ENCODE measurements around the gene UBE2H. TPM values are rescaled to one million over a fixed set of nuclear protein-coding genes. Genes with fewer than 3 reads are reported as not detected.

UBE2H gene
- total RNA-seq, 4 donors from 2014 or later, result 57.2 to 92.6 (median 85.7) TPM

DNA sequence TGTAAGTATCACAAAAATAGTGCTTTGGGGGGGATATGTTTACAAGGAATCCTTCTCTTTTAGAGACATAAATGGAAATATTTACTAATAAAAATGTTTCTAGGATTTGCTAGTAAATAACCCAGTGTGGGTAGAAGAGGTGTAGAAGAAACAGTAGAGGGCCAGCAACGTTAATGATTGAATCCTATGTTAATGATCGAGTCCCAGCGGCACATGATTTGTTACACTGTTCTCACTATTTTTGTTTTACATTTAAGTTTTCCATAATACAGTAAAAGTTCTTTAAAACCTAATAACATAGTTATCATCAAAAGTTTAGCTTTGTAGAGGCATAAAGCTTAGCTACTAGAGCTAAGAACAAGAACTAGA, 66.0 kb downstream of the UBE2H start:
- no peak for DNase-seq (ENCODE audit: low spot score)
- TF ChIP-seq, protein P1, sequence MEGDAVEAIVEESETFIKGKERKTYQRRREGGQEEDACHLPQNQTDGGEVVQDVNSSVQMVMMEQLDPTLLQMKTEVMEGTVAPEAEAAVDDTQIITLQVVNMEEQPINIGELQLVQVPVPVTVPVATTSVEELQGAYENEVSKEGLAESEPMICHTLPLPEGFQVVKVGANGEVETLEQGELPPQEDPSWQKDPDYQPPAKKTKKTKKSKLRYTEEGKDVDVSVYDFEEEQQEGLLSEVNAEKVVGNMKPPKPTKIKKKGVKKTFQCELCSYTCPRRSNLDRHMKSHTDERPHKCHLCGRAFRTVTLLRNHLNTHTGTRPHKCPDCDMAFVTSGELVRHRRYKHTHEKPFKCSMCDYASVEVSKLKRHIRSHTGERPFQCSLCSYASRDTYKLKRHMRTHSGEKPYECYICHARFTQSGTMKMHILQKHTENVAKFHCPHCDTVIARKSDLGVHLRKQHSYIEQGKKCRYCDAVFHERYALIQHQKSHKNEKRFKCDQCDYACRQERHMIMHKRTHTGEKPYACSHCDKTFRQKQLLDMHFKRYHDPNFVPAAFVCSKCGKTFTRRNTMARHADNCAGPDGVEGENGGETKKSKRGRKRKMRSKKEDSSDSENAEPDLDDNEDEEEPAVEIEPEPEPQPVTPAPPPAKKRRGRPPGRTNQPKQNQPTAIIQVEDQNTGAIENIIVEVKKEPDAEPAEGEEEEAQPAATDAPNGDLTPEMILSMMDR (IDR thresholded peaks at IDR 0.05), result no peak
- ATAC-seq (ENCODE audit: low FRiP score), result no peak

DNA sequence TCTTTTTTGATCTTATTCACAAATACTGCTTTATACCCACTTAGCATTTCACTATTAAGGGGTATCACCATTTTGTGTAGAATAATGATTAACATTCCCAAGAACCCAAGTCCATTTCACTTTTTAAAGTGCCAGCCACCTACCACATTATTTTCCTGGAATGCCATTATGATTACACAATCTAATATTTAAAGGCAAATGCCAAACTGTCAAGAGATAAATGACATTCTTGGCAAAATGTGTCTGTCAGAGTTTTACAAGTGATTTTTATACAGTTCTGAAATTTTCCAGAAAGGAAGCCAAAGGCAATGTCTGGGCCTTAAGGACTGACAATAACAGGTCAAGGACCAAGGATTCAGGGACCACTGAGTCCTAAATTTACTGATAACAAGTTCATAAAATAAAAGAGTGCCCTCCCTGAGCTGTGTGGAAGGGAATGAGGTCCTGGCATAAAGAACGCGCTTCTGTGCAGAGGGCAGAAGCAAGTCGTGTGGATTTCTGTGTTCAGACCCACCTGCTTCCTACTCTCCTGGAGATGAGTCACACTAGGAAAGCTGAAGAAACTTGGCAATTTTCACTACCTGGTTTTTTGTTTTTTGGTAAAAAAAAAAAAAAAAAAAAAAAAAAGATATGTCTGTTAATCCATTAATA, 66.5 kb downstream of the UBE2H start:
- ATAC-seq (ENCODE audit: low FRiP score) (peak; percentile 82), DNase-seq (ENCODE audit: low spot score) (no peak)
- TF ChIP-seq, protein P1 (IDR thresholded peaks at IDR 0.05), result no peak

DNA sequence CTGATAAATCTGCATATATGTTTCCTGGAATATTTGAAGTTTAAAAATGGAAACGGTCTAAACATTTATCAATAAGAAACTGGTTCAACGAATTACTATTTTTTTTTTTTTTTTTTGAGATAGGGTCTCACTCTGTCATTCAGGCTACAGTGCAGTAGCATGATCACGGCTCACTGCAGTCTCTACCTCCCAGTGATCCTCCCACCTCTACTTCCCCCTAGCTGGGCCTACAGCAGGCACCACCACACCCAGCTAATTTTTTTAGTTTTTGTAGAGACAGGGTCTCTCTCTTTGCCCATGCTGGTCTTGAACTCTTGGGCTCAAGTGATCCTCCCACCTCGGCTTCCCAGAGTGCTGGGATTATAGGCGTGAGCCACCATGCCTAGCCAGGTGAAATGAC, 68.3 kb downstream of the UBE2H start:
- DNase-seq (ENCODE audit: low spot score) (no peak), ATAC-seq (ENCODE audit: low FRiP score) (no peak)
- TF ChIP-seq, protein P1 (IDR thresholded peaks at IDR 0.05), result no peak

DNA sequence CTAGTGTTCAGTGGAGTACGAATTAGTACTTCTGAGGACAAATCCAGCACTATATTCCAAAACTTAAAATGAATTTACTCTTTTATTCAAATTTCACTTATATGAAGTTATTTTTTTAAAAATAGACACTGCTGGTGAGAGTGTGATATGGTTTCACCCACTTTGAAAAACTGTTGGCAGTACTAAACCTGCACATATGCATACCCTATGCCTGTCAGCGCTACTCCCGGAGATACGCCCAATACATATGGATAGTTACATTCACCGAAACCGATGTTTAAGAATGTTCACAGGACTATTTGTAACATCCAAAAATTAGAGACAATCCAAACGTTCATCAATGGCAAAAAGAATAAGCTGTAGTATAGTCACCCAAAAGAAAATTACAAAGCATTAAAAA, 69.6 kb downstream of the UBE2H start:
- TF ChIP-seq, protein P1 (IDR thresholded peaks at IDR 0.05), result no peak
- ATAC-seq (ENCODE audit: low FRiP score), result no peak
- DNase-seq (ENCODE audit: low spot score), result no peak

DNA sequence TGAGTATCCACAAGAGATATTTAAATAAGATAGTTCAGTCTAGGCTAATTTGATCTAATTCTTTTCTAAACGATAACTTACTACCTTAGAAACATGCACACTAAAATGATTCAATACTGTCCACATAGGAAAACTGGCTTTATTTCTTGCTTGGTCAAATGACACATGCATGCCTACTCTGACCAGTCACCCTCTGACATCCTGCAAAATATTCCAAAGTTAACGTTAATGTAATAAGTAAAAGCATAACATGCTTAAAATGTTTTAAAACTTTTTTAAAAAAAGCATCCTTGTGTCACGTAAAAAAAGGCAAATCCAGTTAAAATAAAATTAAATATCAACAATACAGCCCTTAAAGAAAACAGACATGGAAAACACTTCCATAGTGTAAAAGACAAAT, 70.2 kb downstream of the UBE2H start:
- no peak for DNase-seq (ENCODE audit: low spot score)
- TF ChIP-seq, protein P1 (IDR thresholded peaks at IDR 0.05), result no peak
- no peak for ATAC-seq (ENCODE audit: low FRiP score)

DNA sequence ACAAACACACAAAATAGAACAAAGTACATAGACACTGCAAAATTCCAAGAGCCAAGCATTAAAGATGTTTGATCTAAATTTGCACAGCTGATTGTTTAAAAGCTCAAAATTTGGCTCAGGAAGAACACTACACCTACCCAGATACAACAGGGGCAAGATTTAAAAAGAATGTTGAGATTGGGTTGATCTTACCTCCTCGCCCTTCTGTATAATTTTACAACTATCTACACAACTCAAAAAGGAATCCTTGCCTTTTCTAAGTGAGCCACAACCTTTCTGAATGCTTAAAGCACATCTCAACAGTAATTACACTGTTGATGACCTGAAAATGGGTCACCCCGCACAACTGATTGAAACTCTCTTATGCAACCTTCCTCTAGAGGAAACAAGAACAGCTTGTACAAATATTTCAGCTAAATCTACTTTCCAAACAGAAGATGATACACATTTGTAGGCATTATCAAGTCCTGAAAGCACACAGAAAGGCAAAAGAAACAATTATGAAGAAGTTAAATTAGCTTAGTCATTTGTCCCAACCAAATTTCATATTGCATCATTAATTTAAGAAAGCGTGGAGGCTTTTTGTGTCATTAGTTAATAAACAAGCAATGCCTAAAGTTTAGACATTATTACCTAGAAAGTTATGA, 75.5 kb downstream of the UBE2H start:
- TF ChIP-seq, protein P1 (IDR thresholded peaks at IDR 0.05), result no peak
- ATAC-seq (ENCODE audit: low FRiP score) (no peak), DNase-seq (ENCODE audit: low spot score) (no peak)

Measured in omental fat pad (tissue), 4 donors.